OCI-M1 (cell line): ENCODE measurements around the gene APOB.

ENCODE experiments used
- DNase-seq: peaks from one replicate; lab custom pipeline; 2025; lab: John Stamatoyannopoulos, UW

APOB gene

GRCh38 chr2:21047141-21048009, 3.5 kb upstream of the APOB start:
- DNase-seq: no peak

GRCh38 chr2:21046506-21046905, 2.6 kb upstream of the APOB start:
- no peak for DNase-seq

DNA sequence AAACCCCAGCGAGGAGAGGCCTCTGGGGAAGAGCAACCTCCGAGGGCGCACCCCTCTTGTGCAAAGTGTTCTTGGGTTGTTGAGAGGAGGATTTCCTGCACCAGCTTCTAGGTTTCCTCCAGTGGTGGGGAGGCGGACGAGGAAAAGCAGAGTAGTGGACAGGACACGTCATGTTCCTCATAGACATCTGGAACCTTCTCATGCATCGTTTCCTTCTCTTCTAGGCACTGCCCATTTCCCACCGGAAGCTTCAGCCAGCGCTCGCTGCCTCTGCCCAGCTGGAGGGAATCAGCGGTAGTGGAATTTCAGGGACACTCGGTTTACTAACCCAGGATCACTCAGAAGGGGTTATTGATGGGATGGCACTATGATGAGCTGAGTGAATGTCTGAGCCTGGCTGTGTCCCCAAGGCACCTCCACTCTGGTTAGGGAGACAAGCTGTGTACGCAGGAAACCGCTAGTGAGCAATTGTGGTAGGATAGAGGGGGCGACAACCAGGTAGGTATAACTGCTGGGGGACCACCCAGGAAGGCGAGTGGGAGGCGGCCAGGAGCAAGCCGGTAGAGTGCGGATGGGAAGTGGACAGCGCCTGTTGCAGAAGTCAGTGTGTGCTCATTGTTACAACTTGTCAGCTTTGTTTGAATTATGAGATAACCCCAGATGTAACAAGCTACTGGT, 960 bp upstream of the APOB start:
- no peak for DNase-seq

DNA sequence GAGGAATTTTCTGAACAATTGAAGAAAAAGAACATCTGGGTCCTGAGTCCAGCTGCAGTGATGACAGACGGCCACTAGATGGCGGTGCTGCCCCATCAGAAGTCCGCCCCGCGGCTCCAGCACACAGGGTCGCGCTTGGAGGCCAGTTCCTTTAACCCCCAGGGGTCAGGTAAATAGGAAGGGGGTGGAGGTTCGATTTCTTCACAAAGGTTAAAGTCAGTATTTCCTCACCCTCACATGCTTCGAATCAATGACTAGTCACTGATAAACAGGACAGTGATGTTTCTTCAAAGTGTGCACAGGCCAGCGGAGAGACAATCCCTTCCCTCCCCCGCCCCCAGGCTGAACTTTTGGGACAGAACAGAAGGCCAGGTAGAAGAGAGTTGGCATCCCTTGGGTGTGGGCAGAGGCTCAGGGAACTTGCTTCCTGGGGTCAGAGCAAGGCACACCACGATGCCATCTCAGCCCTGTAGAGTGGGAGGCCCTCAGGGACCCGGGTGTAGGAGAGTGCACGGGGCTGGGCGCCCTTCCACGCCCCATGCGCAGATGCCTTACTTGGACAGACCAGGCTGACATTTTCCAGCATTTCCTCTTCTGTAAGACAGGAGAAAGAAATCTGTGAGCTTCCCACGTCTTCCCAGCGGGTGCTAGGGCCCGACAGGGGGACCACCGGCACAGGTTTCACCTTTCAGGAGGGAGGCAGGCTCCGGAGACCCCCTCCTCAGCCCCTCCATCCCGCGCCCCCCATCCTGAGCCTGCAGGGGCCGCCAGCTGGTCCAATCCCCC, 722 bp downstream of the APOB start:
- peak; percentile 76 for DNase-seq

GRCh38 chr2:21042708-21042957, 1.2 kb downstream of the APOB start:
- no peak for DNase-seq

DNA sequence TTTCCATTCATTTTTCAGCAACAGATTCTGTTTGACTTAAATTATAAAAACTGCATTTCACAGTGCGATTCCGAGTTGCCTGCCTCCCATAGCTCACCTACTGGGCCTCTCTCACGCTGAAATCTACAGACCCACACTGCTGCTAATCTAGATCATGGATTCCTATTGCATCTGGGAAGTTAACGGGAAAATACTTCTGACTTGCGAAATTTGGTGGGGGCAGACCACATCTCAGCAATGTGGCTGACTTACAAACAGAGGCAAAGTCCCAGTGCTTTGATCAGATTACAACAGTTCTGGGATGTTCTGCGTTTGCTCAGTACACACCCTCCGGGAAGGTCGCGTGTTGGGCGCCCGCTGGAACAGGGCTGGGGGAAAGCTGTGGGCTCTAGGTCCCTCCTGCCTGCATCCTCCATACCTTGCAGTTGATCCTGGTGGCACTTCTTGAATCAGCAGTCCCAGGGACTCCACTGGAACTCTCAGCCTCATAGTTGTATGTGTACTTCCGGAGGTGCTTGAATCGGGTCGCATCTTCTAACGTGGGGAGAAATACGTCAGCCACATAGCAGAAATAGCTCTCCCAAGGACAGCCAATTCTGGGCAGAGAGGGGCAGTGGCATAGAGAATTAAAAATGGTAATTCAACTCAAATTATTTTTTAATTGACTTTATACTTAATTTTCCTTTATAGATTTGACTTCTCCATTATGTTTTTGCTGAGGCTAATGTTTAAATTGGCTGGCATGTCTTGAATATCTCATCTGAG, 1.7 kb downstream of the APOB start:
- no peak for DNase-seq

GRCh38 chr2:21041462-21041861, 2.4 kb downstream of the APOB start:
- no peak for DNase-seq

DNA sequence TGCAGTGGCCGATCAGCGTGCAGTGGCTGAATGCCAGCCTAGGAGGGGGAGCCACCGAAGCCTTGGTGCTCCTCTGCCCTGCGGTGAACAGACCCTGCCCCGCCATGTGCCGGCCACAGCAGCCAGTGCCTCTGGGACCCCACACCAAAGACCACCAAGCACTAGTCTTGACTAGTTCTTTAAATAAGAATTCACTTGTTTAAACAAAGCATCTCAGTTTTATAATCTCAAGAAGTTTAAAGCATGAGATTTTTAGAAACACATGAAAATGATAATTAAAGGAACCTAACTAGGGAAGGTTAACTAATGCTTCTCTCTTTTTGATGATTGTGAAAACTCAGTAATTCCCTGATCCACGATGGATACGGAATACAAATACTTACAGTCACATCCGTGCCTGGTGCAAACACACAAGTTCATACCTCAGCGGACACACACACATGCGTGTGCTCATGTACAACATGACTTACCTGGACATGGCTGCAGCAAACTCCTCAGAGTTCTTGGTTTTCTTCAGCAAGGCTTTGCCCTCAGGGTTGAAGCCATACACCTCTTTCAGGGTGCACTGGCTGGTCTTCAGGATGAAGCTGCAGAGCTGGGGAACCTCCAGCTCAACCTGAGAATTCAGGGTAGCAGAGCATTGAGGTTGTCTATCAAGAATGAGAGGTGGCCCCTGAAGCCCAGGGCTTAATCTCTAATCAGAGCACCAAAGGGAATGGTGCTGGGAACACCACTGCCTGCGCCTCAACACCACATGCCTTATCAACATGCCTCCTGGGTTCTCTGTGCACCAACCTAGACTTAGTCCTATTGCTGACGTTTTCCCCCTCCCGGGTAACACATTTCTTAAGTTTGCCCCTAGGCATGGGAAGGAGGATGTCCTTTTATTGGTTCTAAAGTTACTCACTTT, 3.1 kb downstream of the APOB start:
- no peak for DNase-seq

DNA sequence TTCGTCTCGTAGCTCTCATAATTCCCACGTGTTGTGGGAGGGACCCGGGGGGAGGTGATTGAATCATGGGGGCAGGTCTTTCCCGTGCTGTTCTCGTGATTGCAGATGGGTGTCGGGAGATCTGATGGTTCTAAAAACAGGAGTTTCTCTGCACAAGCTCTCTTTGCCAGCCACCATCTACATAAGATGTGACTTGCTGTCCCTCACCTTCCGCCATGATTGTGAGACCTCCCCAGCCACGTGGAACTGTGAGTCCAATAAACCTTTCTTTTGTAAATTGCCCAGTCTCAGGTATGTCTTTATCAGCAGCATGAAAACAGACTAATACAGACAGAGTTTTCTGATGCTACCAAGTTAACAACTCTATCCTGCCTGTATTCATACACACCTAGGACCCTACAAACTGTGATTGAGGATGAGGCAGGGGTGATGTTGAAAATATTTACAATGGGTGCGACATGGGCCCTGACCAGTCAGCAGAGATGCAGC, 3.9 kb downstream of the APOB start:
- DNase-seq: no peak

- no peak for DNase-seq
These were observed 4.8 kb downstream of the APOB start for GRCh38 chr2:21039080-21039556.

DNA sequence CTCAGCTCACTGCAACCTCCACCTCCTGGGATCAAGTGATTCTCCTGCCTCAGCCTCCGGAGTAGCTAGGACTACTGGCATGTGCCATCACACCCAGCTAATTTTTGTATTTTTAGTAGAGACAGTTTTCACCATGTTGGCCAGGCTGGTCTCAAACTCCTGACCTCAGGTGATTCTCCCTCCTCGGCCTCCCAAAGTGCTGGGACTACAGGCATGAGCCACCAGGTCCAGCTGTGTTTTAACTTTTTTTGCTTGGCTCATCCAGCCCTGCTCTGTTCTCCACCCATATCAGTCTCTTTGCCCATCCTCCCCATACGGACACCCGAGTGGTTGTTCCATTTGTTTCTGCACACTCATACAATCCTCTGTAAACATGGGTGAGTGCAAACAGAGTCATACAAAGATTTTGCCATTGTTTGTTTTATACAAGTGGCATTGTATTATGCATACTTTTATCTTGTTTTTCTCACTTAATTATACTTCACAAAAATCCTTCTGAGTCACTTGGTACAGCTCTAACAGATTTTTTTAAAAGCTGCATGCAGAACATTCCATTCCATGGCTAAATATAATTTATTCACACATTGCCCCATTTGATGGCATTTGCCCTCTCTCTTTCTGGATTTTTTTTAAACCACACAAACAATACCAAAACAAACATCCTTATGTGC, 5.3 kb downstream of the APOB start:
- DNase-seq: no peak

DNA sequence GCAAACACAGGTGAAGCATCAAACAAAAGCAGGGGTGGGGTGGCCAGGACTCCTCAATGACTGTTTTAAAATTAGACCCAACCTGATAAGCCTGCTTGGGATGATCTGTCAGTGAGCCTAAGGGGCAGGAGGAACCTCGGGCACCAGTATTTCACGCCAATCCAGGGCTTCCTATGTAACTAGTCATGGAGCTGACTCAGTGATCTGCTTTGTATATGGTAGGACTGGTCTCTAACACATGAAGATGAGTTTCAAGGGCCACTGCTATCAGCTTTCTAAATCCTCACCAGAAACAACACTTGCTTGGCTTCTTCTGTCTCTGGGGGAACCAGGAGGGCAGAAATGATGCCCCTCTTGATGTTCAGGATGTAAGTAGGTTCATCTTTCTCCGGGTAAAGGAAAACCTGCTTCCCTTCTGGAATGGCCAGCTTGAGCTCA, 6.2 kb downstream of the APOB start:
- no peak for DNase-seq

DNA sequence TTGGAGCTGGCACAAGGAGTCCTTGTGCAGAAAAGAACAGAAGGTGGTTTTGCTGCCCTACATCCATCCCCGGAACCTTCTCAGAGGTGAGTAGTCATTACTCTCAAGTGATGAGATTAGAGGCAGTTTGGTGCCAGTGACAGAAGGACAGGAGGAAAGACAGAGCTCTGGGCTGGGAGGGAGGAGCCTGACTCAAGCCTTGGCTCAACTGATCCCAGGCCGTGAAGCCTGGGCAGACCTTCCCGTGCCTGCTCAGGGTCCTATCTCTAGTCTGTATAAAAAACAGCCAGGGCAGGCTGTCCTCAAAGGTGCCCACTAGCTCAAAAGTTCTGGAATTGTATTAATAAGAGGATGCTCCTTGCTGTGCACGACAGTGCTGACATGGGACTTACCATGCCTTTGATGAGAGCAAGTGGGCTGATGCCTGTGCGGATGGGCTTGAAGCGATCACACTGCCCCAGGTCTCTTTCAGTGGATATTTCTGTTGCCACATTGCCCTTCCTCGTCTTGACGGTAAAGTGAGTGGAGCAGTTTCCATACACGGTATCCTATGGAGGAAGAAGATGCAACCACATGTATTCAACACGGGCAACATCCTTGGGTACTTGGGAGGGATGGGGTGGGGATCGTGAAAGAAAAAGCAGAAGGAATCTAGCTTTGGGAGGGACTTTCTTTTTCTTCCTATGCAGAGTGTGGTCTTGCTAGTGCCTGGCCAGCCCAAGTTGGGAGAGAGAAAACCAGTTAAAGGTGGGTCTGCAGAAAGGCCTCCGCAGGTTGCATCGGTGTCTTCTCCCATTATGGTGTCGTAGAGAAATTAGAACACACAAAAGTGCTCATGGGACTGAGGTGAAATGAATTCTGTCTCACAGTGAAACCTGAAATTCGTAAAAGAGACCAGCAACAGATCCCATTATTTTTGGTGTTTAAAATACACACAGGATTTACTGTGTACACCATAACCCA, 6.9 kb downstream of the APOB start:
- DNase-seq: no peak

GRCh38 chr2:21035974-21036707, 7.7 kb downstream of the APOB start:
- DNase-seq: no peak

GRCh38 chr2:21035282-21035973, 8.4 kb downstream of the APOB start:
- DNase-seq: no peak

GRCh38 chr2:21034972-21035279, 8.9 kb downstream of the APOB start:
- no peak for DNase-seq

DNA sequence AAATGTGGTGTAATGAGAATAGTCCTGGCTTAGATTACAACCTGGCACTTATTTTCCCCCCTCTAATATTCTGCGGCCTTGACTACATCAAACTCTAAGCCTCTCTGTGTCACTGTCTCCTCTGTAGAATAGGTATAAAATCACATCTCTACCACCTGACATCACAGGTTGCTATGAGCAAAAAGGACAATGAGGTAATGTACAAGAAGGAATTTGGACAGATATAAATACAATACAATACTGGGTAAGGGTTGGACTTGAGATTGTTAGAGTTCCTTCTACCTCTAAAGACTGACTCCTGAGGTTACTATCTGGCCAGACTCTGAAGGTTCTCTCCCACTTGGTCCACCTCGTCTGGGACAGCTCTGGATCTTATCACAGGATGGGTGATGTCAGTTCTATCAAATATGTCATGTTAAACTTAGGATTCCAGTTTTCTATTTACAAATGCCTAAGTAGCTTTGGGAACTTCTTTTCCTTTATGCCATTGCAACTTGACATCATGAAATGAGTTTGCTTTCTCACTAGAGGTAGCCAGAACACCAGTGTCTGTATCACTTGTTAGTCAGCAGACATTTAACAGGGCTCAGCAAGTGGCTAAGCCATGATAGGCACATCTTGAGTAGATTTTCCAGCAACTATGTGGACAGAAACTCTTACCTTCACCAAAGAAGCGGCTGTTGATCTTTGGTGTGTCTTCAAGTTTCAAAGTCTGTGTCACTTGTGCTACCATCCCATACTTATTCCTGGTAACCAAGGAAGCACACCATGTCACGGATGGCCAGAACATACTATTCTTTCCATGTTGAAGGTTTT, 9.5 kb downstream of the APOB start:
- no peak for DNase-seq
